Upper lobe of left lung (tissue), 4 donors: ENCODE measurements around the gene PDE4D.

Experiments used
- EP300 ChIP-seq, 4 donors: sonication (generic); formaldehyde crosslinking; IDR thresholded peaks; one replicate each; pipeline ENCODE4 v1.5.1; 2017; ENCODE audit warnings: antibody characterized with exemption in 4 of 4, control low read depth in 2 of 4
- POLR2A ChIP-seq, 4 donors: fragments of 450-650 bp; IDR thresholded peaks; one replicate each; pipeline ENCODE4 v1.5.1; 2016 to 2017; ENCODE audit warnings: antibody characterized with exemption in 4 of 4, mild to moderate bottlenecking in 2 of 4
- POLR2AphosphoS5 ChIP-seq, 2 donors: sonication (generic); formaldehyde crosslinking; IDR thresholded peaks; one replicate each; pipeline ENCODE4 v1.5.1; 2017; ENCODE audit warnings: antibody characterized with exemption in 2 of 2
- TF ChIP-seq, protein P1 (sequence below), 6 experiments: fragments of 450-650 bp in 4 of 6; fragments of 200-600 bp in 2 of 6; sonication (generic) in 2 of 6; IDR thresholded peaks; one replicate each; pipeline ENCODE4 v1.5.1; 2016 to 2019; ENCODE audit warnings: antibody characterized with exemption in 6 of 6

GRCh38 chr5:59598547-59598874, 295.0 kb downstream of the PDE4D start:
- TF ChIP-seq POLR2A (IDR thresholded peaks at IDR 0.05) = no peak
- TF ChIP-seq POLR2AphosphoS5 (IDR thresholded peaks at IDR 0.05) = no peak
- TF ChIP-seq, protein P1, sequence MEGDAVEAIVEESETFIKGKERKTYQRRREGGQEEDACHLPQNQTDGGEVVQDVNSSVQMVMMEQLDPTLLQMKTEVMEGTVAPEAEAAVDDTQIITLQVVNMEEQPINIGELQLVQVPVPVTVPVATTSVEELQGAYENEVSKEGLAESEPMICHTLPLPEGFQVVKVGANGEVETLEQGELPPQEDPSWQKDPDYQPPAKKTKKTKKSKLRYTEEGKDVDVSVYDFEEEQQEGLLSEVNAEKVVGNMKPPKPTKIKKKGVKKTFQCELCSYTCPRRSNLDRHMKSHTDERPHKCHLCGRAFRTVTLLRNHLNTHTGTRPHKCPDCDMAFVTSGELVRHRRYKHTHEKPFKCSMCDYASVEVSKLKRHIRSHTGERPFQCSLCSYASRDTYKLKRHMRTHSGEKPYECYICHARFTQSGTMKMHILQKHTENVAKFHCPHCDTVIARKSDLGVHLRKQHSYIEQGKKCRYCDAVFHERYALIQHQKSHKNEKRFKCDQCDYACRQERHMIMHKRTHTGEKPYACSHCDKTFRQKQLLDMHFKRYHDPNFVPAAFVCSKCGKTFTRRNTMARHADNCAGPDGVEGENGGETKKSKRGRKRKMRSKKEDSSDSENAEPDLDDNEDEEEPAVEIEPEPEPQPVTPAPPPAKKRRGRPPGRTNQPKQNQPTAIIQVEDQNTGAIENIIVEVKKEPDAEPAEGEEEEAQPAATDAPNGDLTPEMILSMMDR (IDR thresholded peaks at IDR 0.05) = no peak
- TF ChIP-seq EP300 (IDR thresholded peaks at IDR 0.05) = no peak
